Endometrial microvascular endothelial cells (primary cell): Measurements from ENCODE around the gene NOS3. TPM values are rescaled to one million over a fixed set of nuclear protein-coding genes. Genes with fewer than 3 reads are reported as not detected.

Experiments used
- in situ Hi-C: cut with HindIII; loops from 2 replicates; pipeline ENCODE4 v1.10.0; 2017; ENCODE audit warnings: low sequenced_read_pairs, low pct_unique_long_range_greater_than_20kb; ENCODE audit errors: inconsistent ontology term
- total RNA-seq: library from RNA; depleted of rRNA; stranded (reverse); fragments of >200 nt; gene quantifications from one replicate; pipeline ENCODE4 v1.2.3, GENCODE V29; 2015; ENCODE audit errors: inconsistent ontology term

The NOS3 gene
- total RNA-seq, 1 donor from 2014 or later: 37.4 TPM

GRCh38 chr7:151059367-151060112 lies 68.7 kb downstream of the NOS3 start, which contains the start of gene SLC4A2:
TSS of gene SLC4A2 (plus strand) at chr7:151059589. CDS start at chr7:151061988, 2,399 bp downstream.
- in situ Hi-C loops: no loop called here

- in situ Hi-C loops: no loop called here
These were observed 69.2 kb downstream of the NOS3 start for GRCh38 chr7:151060113-151060415.

- in situ Hi-C loops: no loop called here
These were observed 69.8 kb downstream of the NOS3 start for GRCh38 chr7:151060416-151061212.

DNA sequence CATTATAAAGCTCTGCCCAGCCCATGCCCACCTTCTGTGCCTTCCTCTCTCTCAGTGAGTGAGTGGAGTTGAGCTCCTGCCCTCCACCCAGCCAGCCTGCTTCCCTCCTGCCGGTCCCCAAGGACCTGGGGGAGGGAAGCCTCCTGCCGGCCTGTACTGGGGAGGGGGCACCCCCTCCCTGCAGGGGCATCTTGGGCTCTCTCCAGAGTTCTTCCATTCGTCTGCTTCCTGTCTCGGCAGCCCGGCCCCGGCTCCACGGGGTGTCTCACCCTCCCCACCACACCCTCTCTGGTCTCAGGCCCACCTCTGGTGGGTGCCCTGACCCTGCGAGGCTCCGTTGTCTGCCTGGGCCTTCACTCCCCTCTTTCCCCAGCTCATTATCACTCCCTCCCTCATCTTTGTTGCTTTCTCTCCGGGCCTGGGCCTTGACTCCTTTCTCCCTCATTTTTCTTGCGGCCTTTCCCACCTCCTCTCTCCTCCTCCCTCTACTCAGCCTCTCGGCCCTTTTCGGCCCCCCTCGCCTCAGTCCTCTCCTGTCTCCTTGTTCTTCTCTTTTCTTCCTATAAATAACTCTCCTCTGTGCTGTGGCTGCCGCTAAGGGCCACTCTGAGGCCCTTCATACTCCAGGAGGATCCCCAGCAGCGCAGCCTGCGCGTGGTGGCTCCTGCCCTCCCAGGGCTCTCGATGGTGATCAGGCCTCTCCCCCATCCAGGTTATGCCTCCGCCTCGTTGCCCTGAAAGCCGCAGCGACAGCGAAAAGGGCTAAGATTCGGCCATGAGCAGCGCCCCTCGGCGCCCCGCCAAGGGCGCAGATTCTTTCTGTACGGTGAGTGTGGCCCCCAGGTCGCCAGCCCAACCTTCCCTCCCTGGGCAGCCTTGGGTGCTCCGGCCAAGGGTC lies 70.6 kb downstream of the NOS3 start:
- in situ Hi-C loops: no loop called here

GRCh38 chr7:151062111-151062398 lies 71.2 kb downstream of the NOS3 start:
- in situ Hi-C loops: no loop called here

DNA sequence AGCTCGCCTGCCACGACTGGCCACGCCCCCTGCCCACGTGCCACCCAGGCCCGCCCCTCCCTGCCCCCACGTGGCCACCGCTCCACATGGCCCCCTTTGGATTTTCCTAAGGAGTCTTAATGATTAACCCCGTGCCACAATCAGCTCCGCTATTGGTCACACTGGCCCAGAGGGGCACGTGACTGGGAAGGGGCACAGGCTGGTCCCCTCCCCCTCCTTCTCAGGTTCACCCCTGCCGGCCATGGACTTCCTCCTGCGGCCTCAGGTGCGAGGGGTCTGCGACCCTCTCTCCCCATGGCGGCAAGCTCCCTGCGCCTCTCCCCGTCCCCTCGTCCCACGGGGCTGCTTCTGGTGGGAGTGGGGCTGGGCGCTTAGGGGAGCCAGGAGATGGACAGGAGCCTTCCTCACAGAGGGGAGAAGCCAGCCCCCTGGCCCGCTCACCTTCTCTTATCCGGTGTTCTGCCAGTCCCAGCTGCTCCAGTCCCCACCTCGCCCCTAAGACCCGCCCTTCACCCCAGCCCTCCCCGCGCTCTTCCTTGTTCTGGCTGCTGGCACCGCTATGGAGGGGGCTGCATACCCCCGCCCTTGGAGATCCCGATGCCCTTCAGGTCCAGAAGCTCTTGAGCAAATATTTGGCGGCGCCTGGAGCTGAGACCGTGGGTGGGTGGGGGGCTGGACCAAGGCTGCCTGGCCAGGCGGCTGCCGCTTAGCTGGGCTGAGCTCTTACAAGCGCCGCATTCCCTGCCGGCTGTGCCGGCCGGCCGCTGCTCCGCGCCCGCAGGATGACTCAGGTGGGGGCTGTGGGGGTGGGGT lies 71.8 kb downstream of the NOS3 start:
- in situ Hi-C loops: no loop called here

GRCh38 chr7:151063212-151063561 lies 72.4 kb downstream of the NOS3 start:
- in situ Hi-C loops: no loop called here

Other genes starting within 250 kb of the NOS3 start
- not detected for gene TMEM176B, start 190.7 kb upstream of the NOS3 start, total RNA-seq
- not detected for gene TMEM176A, start 190.2 kb upstream of the NOS3 start, total RNA-seq
- not detected for gene AOC1, start 138.5 kb upstream of the NOS3 start, total RNA-seq
- gene KCNH2, start 12.7 kb upstream of the NOS3 start, total RNA-seq: not detected
- gene ATG9B, start 33.5 kb downstream of the NOS3 start, total RNA-seq: not detected
- gene ABCB8, start 37.4 kb downstream of the NOS3 start, total RNA-seq: 53.2 TPM
- gene ASIC3, start 57.5 kb downstream of the NOS3 start, total RNA-seq: 0.56 TPM
- gene CDK5, start 66.9 kb downstream of the NOS3 start, total RNA-seq: 10.5 TPM
- 212 TPM for gene SLC4A2, start 68.6 kb downstream of the NOS3 start, total RNA-seq
- 95.0 TPM for gene FASTK, start 89.8 kb downstream of the NOS3 start, total RNA-seq
- gene TMUB1, start 92.5 kb downstream of the NOS3 start, total RNA-seq: 40.5 TPM
- gene AGAP3, start 95.5 kb downstream of the NOS3 start, total RNA-seq: 52.1 TPM
- not detected for gene GBX1, start 176.7 kb downstream of the NOS3 start, total RNA-seq
- gene ASB10, start 196.2 kb downstream of the NOS3 start, total RNA-seq: not detected
- gene H2BK1, start 219.5 kb downstream of the NOS3 start, total RNA-seq: not detected
- 89.1 TPM for gene ABCF2, start 236.2 kb downstream of the NOS3 start, total RNA-seq
- gene CHPF2, start 241.5 kb downstream of the NOS3 start, total RNA-seq: 70.0 TPM